ENCODE measurements around the gene B4GALT1.
A peak's percentile ranks its signal among the peaks of the same experiment; 100 is the strongest.
"Not testable (repeated sequence)": the region's sequence is repeated elsewhere in the genome, so short reads cannot be mapped to it uniquely, and the experiment has no call there.

B4GALT1 gene

DNA sequence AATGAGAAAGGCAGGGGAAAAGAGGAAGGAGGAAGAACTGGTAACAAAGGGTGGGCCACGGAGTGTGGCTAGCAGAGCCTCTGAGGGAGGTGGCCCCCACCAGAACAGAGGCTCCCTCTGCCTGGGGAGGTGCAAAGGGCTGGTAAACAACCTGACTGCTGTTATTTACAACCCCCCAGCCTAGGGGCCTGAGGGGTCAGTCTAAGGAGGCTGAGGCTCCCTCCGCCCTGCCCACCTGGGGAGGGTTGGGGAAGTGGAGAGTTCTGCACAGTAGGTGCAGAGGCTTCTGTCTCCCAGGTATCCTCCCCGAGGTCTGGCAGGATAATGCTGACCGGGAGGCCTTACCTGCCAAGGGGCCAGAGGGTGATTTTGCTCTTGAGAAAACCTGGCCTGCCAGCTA, 55.0 kb downstream of the B4GALT1 start:
- no peak overlapping the region for H3K4me3 ChIP-seq

DNA sequence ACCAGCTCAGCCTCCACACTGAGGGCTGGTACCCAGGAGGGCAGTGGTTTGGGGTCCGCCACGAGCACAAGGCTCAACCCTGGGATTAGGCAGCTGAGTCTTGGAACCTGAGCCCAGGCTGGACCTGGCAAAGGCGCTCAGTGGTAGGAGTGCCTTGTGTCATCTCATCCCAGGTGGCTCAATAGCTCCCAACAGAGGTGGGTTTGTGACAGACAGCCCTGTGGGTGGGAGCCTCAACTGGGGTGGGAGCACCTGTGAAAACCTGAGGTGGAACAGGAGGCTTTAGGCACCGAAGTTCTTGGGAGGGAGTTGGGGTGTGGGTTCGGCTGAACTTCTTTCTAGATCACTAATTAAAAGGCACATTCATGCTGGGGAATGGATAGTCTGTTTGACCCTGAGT, 55.5 kb downstream of the B4GALT1 start:
- Histone ChIP-seq H3K4me3 (no peak overlapping the region), H3K27ac (no peak overlapping the region)

More for the DNA sequence above, 55.0 kb downstream of the B4GALT1 start:
- no peak overlapping the region for H3K27ac ChIP-seq

DNA sequence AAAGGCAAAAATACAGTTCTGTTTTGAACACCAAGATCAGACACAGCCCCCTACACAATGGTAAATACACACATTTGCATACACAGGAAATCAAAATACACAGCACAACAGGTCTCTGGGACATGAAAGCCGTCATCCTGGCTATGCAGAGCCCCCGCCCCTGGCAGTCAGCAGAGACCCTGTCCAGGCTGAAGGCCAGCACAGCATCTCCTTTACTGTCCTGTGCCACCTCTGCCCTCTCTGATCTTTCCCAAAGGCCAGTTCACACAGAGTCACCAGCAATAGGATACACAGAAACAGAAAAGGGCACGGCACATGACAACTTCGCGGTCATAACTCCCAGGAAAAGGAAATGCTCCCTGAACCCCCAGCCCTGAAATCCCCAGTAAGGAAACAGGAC, 56.5 kb downstream of the B4GALT1 start:
- H3K27ac ChIP-seq, result no peak overlapping the region
- no peak overlapping the region for H3K4me3 ChIP-seq

DNA sequence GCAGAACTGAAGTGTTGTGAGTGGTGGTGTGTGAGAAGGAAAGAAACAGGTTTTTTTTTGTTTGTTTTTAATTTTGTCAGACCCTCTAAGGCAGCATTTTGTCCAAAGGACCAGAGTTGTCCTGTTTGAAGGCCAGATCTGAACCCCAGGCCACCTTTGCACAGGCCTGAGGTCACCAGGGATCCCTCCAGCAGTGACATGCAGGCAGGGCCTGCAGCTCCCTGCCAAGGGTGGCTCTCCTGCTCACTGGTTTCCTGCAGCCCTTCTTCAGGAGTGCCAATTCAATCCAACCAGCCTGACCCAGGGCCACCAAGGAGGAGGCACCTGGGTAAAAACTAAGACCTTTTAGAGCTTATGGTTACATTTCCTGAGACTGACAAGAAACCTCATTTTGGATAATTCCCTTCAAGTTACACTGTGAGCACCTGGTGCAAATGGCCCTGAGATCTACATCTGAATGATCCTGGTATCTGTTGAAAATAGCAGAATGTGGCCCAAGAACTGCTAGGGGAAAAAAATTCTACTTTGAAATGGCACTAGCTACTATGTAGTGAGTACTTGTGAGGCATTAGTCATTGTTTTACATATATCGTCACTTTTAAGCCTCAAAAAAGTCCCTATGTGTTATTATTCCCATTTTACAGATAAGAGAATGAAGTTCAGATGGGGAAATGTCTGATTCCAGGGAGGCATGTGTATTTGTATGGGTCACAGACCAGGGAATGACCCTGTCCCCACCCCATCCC, 57.1 kb downstream of the B4GALT1 start:
- Histone ChIP-seq H3K27ac (peak overlapping the region in 4 of 21 experiments; percentile 2 to 72 (median 8)), H3K4me3 (no peak overlapping the region)

DNA sequence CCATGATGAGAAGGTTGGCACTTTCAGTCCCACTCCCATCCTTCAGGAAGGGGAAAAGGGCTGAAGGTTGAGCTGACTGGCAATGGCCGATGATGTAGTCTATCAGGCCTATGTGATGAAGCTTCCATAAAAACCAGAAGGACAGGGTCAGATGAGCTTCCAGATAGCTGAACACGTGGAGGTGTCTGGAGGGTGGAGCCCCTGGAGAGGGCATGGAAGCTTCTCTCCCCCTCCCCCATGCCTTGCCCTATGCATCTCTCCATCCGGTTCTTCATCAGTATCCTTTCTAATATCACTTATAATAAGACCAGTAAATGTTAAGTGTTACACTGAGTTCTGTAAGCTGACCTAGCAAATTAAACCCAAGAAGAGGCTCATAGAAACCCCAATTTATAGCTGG, 58.0 kb downstream of the B4GALT1 start:
- no peak overlapping the region for H3K4me3 ChIP-seq
- peak overlapping the region in 1 of 21 experiments; percentile 20 for H3K27ac ChIP-seq

DNA sequence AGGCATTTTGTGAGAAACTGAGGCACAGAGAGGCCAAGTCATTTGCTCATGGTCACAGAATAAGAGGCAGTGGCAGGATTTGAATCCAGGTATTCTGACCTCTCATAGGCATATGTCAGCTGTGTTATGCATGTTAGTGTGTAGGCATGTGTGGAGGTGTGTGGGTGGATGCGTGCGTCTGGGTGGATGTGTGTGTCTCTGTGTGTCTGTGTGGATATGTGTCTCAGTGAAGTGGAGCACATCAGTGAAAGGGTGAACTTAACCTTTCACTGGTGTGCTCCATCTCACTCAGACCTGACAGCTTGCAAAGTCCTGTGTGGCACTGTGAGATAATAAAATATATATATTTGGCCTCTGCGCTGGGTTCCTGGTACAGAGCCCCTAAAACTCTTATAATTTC, 58.7 kb downstream of the B4GALT1 start:
- Histone ChIP-seq H3K27ac (no peak overlapping the region), H3K4me3 (no peak overlapping the region)

DNA sequence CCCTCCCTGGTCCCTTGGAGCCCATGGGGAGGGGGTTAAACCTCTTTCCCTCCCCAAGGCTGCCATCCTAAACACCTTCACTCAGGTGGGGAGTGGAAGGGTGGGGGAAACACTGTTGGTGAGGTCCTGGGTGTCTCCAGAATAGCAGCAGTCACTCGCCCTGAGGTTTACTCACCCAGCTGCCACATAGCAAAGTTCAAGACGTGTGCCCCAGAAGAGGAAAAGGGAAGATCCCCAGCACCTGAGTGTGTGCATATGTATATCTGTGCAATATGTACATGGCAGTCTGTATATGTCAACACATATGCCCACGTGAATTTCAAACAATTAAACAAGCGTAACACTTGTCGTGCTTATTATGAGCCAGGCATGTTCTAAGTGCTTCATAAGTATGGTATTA, 59.4 kb downstream of the B4GALT1 start:
- Histone ChIP-seq H3K4me3 (no peak overlapping the region), H3K27ac (peak overlapping the region in 20 of 21 experiments; percentile 30 to 86 (median 75))

DNA sequence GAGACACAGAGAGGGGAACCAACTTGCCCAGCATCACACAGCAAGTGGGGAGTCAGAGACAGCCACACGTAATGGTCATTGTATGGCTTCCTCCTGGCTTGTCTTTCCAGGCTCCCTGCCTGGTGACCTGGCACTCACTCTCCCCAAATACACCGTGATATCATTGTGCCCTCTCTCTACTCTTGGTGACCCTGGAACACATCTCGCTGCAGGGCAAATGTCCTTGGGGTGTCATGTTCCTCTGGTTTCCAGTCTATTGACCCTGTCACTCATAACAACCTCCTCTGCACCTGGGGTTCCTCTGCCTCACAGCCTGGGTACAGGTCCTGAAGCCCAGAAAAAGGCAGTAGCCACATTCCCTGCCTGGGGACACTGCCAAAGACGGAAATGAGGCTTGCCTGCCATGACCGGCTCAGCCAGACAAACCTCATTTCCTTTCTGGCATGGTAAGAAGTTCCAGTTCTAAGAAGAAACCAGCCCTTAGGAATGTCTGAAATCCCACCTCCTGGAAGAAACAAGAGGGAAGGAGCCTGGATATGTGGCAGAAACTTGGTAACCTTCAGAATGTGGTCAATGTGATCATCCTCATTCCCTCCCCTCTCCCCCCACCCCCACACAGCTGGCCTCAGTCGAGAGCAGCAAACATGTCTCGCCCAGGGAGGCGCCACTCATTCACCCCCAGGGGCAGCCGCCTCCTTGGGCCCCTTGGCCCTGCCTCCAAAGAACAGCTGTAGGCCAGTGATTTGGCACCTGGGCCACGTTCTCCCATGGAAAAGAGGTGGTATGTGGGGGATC, 60.1 kb downstream of the B4GALT1 start:
- no peak overlapping the region for H3K4me3 ChIP-seq
- H3K27ac ChIP-seq, result peak overlapping the region in 20 of 21 experiments; percentile 34 to 86 (median 75)

DNA sequence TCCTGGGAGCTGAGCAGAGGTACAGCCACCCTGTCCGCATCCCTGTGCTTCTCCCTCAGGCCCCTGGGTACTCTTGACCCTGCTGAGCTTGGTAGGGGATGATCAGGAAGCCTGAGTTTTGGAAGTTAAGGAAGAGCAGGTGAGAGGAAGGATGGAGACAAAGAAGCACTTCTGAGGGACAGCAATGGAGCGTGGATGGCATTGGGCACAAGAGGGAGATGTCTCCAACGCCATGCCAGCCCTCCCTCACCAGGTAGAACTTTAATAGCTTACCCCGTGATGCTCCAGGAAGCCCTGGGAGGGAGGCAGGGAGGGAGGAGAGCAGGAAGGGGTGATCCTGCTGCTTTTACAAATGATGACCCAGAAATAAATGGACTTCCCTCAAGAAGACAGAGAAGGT, 60.8 kb downstream of the B4GALT1 start:
- peak overlapping the region in 18 of 21 experiments; percentile 34 to 86 (median 76) for H3K27ac ChIP-seq

DNA sequence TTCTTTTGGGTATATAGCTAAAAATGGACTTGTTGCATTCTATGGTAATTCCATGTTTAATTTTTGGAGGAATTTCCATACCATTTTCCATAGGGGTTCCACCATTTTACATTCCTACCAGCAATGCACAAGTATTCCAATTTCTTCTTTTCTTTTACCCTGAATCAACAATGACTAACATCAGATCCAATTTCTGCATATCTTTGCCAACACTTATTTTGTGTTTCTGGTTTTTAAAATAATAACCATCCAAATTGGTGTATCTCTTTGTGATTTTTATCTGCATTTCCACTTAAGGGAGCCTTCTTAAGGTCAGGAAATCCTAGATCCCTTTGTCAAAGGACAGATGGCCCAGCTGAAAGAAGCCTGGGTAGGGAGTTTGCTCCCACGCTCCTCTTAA, 61.2 kb downstream of the B4GALT1 start:
- peak overlapping the region in 10 of 21 experiments; percentile 70 to 85 (median 77) for H3K27ac ChIP-seq

More for the DNA sequence above, 60.8 kb downstream of the B4GALT1 start:
- no peak overlapping the region for H3K4me3 ChIP-seq

DNA sequence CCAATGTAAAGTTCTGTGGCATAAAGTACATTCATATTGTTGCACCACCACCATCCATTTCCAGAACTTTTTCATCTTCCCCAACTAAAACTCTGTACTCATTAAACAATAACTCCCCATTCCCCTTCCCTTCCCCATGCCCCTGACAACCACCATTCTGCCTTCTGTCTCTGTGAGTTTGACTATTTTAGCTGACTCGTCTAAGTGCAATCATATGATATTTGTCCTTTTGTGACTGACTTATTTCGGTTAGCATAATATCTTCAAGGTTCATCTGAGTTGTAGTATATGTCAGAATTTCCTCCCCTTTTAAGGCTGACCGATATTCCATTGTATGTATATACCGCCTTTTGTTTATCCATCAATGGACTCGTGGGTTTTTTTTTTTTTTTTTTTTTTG, 61.6 kb downstream of the B4GALT1 start:
- Histone ChIP-seq H3K27ac (no peak overlapping the region), H3K4me3 (no peak overlapping the region)

More for the DNA sequence above, 61.2 kb downstream of the B4GALT1 start:
- H3K4me3 ChIP-seq, result no peak overlapping the region

DNA sequence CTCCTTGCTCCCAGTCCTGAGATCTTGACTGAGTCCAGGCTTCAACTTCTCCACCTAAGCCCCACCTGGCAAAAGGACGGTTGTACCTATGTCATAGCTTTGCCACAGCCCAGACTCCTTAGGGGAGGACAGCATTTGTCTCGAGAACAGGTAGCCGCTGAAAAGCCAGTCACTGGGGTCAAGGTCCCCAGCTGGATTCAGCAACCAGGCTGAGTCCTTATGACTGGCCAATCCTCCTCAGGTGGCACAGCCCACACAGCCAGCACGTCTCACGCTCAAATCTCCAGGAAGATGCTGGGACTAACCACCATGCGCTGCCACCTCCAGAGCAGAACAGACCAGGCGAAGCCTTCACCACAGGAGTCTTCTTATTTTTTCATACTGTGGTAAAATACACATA, 62.7 kb downstream of the B4GALT1 start:
- H3K27ac ChIP-seq, result no peak overlapping the region
- no peak overlapping the region for H3K4me3 ChIP-seq

DNA sequence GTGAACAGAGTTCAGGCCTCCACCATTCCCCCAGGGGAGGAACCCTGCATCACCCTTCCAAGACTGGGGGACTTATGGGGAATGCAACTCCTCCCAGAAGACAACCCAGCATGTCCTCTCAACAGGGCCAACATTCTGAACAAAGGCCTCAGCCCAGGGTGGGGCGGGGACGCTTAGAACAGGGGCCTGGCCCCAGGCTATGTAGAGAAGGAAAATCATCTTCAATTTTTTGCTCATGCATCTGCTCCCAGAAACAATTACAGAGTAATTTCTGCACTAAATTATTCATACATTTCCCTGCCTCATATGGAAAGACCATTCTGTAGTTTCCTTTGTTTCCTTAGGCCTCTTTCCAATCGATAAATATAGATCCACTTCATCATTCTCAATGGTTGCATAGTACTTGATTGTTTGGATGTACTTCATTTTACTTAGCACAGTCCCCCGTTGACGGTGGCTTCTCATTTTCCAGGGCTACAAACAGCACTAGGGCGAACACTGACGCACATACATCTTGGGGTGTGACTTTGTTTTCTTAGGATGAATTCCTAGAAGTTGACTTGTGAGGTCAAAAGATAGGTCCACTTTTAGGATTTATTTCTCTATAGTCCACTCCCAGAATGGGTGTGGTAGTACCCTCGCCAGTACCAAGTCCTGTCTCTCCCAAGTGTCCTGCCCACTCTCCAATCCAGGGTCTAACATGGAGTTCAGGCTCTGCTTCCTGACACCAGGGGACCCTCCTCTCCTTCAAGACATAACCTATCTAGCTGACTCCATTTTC, 63.4 kb downstream of the B4GALT1 start:
- Histone ChIP-seq H3K27ac (peak overlapping the region in 2 of 21 experiments; percentile 12 to 38), H3K4me3 (no peak overlapping the region)

DNA sequence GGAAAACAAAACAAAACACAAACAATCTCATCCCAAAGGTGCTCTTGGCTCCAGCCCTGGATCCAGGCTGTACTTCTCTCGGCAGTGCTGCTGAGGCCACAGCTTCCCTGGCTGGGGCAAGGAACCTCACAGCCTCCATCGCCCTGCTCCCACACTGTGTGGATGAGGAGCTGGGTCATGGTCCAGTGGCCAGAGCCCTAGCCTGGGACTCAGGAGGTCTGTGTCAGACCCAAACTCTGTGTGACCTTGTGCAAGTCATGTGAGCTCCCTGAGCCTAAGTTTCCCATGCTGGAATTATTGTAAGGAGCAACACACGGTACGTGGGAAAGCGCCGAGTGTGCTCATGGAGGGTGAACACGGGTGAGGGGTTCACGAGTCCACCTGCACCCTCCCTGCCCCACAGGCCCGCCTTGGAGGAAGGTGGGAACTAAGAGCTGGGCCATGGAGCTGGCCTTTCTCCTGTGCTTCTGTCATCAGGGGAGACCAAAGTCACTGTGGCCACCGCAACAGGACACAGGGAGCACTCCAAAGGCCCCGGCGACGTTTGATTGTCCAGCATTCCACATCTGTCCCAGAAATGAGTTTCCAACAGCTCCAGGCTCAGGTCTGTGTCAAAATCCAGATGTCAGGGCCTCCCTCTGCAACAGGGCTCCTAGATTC, 64.5 kb downstream of the B4GALT1 start:
- Histone ChIP-seq H3K27ac (peak overlapping the region in 4 of 21 experiments; percentile 7 to 70 (median 50)), H3K4me3 (no peak overlapping the region)

DNA sequence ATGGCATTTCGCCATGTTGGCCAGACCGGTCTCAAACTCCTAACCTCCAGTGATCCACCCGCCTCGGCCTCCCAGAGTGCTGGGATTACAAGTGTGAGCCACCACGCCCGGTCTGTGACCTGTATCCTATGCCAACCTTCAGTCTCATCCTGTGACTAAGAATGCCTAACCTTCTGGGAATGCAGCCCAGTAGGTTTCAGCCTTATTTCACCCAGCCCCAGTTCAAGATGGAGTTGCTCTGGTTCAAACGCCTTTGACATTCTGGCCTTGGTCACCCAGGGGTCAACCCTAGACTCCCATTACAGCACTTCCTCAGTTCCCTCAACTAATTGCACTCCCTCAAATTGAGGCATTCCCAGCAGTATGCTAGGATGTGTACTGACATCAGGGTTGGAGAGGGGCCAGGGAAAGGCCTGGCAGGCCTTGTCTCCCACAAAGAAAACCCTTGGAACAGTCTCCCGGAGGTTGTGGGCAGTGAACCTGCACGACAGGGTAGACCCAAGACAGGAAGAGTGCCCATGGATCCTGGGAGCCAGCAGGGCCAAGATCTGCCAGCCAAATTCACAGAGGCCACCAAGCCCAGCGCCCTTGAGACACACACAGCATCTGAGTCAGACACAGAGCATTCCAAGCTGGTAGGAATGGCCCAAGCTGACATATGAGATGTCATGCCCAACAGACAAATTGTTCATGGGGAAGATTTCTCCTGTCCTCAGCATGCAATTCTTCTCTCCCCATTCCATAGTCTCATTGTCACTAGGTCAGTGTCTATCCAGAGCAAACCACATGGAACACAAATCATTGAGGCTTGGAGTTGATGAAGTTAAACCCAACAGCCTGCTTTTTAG, 65.8 kb downstream of the B4GALT1 start:
- peak overlapping the region in 16 of 21 experiments; percentile 0 to 70 (median 46) for H3K27ac ChIP-seq
- no peak overlapping the region for H3K4me3 ChIP-seq

DNA sequence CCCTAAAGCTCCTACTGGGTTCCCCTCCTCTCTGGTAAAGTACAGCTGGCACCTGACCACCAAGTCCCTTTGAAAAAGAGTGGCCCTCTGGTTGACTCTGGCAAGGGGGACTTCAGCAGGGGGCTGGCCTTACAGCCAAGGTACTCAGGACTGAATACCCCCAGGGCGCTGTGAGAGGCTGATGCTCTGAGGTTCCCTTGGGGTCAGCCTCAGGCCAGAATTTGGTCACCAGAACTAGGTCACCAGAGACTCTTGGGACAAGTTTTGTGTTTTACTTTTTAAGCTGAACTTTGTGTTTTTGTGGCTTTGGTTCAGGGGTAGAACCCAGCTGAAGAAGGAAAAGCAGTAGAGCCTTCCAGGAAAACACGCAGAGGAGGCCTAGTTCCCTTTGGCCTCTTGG, 67.4 kb downstream of the B4GALT1 start:
- Histone ChIP-seq H3K27ac (no peak overlapping the region), H3K4me3 (no peak overlapping the region)

DNA sequence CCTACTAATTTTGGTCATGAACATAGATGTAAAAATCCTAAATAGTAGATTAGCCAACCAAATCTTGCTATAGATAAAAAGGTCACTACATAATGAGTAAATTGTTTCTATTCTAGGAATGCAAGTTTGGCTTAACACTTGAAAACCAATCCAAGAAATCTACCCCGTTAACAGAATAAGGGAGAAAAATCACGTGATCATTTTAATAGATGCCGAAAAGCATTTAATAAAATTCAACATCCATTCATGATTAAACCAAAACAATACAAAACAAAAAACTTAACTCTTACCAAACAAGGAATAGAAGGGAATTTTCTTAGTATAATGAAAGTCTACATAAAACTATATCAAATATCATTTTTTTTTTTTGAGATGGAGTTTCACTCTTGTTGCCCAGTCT, 69.9 kb downstream of the B4GALT1 start:
- Histone ChIP-seq H3K4me3 (no peak overlapping the region), H3K27ac (no peak overlapping the region)

DNA sequence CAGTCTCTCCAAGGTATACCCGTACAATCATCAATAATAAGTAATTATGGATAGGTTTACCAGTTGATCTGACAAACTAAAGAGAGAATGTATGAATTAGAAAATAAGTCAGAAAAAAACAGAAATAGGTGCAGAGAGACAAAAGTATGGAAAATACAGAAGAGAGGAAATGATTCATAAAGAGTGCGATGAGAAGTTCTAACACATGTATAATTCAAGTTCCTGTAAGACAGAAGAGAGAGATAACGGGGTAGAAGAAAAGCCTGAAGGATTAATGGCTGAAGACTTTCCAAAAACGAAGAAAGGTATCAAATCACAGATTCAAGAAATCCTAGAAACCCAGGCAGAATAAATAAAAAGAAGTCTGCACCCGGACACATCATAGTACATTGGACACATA, 74.5 kb downstream of the B4GALT1 start:
- no peak overlapping the region for H3K27ac ChIP-seq
- H3K4me3 ChIP-seq, result no peak overlapping the region

DNA sequence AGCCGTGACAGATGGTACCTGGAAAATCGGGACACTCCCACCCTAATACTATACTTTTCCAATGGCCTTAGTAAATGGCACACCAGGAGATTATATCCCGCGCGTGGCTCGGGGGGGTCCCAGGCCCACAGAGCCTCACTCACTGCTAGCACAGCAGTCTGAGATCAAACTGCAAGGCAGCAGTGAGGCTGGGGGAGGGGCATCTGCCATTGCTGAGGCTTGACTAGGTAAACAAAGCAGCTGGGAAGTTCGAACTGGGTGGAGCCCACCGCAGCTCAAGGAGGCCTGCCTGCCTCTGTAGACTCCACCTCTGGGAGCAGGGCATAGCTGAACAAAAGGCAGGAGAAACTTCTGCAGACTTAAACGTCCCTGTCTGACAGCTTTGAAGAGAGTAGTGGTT, 81.5 kb downstream of the B4GALT1 start:
- H3K4me3 ChIP-seq, H3K27ac ChIP-seq: not testable (repeated sequence)

Data from skin epidermis (tissue), 12 donors.